ENCODE results near the gene TRAPPC1. TPM values are rescaled to one million over a fixed set of nuclear protein-coding genes. Genes with fewer than 3 reads are reported as not detected.

Gene TRAPPC1
- total and polyA plus RNA-seq, 2 of the 4 experiments (the other 2 are of a cell fraction): 50.4 to 303 TPM

- Histone ChIP-seq H4K8ac (ENCODE audit: low read depth in 2 of 2, low read length in 2 of 2) (peak overlapping the region; percentile 69 to 89; a peak in 2 of 4 replicates), H4K20me1 (ENCODE audit: insufficient read depth, low read length) (peaks cover 17% of the 10 kb centered on the region), H2AK9ac (replicated peaks; ENCODE audit: low read depth, low read length, poor library complexity) (peak overlapping the region; percentile 87), H3K4ac (ENCODE audit: low read depth, low read length) (peak overlapping the region; percentile 90), H3K4me1 (ENCODE audit: control insufficient read depth, insufficient read depth, low read length) (peaks cover 19% of the 10 kb centered on the region), H2AK5ac (ENCODE audit: low read depth, low read length) (peak overlapping the region; percentile 42), H3K18ac (ENCODE audit: low read depth, low read length) (no peak overlapping the region), H2AFZ (replicated peaks; ENCODE audit: low read length, poor library complexity) (peak overlapping the region; percentile 0), H3K27ac (ENCODE audit: insufficient read depth, low read length) (peak overlapping the region; percentile 95), H3K9ac (ENCODE audit: low read depth, low read length) (peak overlapping the region; percentile 79), H4K91ac (ENCODE audit: insufficient read depth, low read depth, low read length) (peak overlapping the region; percentile 93), H3K4me2 (ENCODE audit: low read depth, low read length) (peak overlapping the region; percentile 29), H4K5ac (ENCODE audit: low read depth, low read length) (no peak overlapping the region), H3K56ac (ENCODE audit: extremely low read depth, insufficient read depth, low read length) (0 out of 2 replicates have a peak overlapping the region, but pooled peaks have one; percentile 49), H3K9me3 (ENCODE audit: control insufficient read depth, insufficient read depth, low read length) (no peaks in the 10 kb centered on the region), H2BK20ac (ENCODE audit: low read depth, low read length) (no peak overlapping the region), H3K79me1 (ENCODE audit: low read depth in 1 of 2, low read length in 2 of 2) (peaks cover 7 to 66% of the 10 kb centered on the region in 2 experiments), H3K36me3 (ENCODE audit: control insufficient read depth, insufficient read depth, low read length) (peaks cover 25% of the 10 kb centered on the region), H2BK15ac (ENCODE audit: low read depth, low read length) (0 out of 3 replicates have a peak overlapping the region, but pooled peaks have one; percentile 32), H3K27me3 (ENCODE audit: control insufficient read depth, insufficient read depth, low read length) (no peaks in the 10 kb centered on the region), H3K9me1 (ENCODE audit: insufficient read depth, low read length) (peaks cover 7% of the 10 kb centered on the region), H2BK120ac (ENCODE audit: low read depth, low read length) (no peak overlapping the region; the same call in 1 of the 2 replicates), H2BK5ac (ENCODE audit: low read depth, low read length, poor library complexity, severe bottlenecking) (peak overlapping the region; percentile 93), H3K23ac (ENCODE audit: low read depth, low read length) (peak overlapping the region; percentile 59), H3K4me3 (ENCODE audit: insufficient read depth, low read depth, low read length) (no peak overlapping the region), H3K14ac (replicated peaks; ENCODE audit: low read depth, low read length) (peak overlapping the region; percentile 89)
- intact Hi-C loops (cut with micrococcal nuclease) (loop anchor here (2.0 kb wide), 1 partner anchor 27 kb away; no protein-coding TSS in a partner anchor), in situ Hi-C loops (cut with MboI; ENCODE audit: low sequenced_read_pairs) (no loop called here), dilution Hi-C loops (cut with HindIII; ENCODE audit: low sequenced_read_pairs, unreplicated experiment) (no loop called here)
- ChIA-PET CTCF (interaction anchor here (0.6 to 0.9 kb wide), 2 partner anchors 12 to 92 kb away, joined by 3 read pairs; no protein-coding TSS in a partner anchor), POLR2A (ENCODE audit: unreplicated experiment) (interaction anchor here (0.5 kb wide), 1 partner anchor 27 kb away, joined by 9 read pairs; no protein-coding TSS in a partner anchor)
- peak; percentile 38 for ATAC-seq (ENCODE audit: low read depth)
- BruUV-seq (replicated peaks): no TSS peak
- WGBS, 2 experiments (ENCODE audit: extremely low coverage in 2 of 2, insufficient read length in 1 of 2): 2% methylated on average over 5 of the region's 11 CpGs; no CpG with 5 or more reads in 1 of the 2 experiments
- no peak for TF ChIP-seq NFE2L2 (IDR thresholded peaks at IDR 0.05; ENCODE audit: low read depth, low read length)
- TF ChIP-seq CEBPB (IDR thresholded peaks at IDR 0.05; ENCODE audit: low read depth, low read length): no peak
- peak; percentile 70; the same call in 1 of the 2 replicates for TF ChIP-seq MAZ (IDR thresholded peaks at IDR 0.05; ENCODE audit: borderline replicate concordance, low read depth, low read length)
- TF ChIP-seq MXI1 (IDR thresholded peaks at IDR 0.05; ENCODE audit: borderline replicate concordance, low read depth, low read length): no peak
- TF ChIP-seq SMC3 (IDR thresholded peaks at IDR 0.05; ENCODE audit: low read depth, low read length): peak; percentile 22
- TF ChIP-seq RAD21 (IDR thresholded peaks at IDR 0.05; ENCODE audit: low read length): peak; percentile 22; the same call in 1 of the 2 replicates
- TF ChIP-seq, protein P1, sequence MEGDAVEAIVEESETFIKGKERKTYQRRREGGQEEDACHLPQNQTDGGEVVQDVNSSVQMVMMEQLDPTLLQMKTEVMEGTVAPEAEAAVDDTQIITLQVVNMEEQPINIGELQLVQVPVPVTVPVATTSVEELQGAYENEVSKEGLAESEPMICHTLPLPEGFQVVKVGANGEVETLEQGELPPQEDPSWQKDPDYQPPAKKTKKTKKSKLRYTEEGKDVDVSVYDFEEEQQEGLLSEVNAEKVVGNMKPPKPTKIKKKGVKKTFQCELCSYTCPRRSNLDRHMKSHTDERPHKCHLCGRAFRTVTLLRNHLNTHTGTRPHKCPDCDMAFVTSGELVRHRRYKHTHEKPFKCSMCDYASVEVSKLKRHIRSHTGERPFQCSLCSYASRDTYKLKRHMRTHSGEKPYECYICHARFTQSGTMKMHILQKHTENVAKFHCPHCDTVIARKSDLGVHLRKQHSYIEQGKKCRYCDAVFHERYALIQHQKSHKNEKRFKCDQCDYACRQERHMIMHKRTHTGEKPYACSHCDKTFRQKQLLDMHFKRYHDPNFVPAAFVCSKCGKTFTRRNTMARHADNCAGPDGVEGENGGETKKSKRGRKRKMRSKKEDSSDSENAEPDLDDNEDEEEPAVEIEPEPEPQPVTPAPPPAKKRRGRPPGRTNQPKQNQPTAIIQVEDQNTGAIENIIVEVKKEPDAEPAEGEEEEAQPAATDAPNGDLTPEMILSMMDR (conservative IDR thresholded peaks at IDR 0.05; ENCODE audit: low read depth, low read length): peak; percentile 47
- TF ChIP-seq MAFK (IDR thresholded peaks at IDR 0.05; ENCODE audit: low read depth, low read length): no peak
- peak; percentile 54 for TF ChIP-seq RCOR1 (IDR thresholded peaks at IDR 0.05; ENCODE audit: insufficient replicate concordance, low read length)
- DNase-seq: peak; percentile 86
These were observed 42.4 kb downstream of the TRAPPC1 start for GRCh38 chr17:7889166-7889955.

Measured in IMR-90 (cell line).